HL-60/S4 (cell line): ENCODE measurements around the gene DDX39B.
"Not testable (repeated sequence)": the region's sequence is repeated elsewhere in the genome, so short reads cannot be mapped to it uniquely, and the experiment has no call there.

Experiments used
- in situ Hi-C: fragments of 300-500 bp; cut with MboI; formaldehyde crosslinking; loops from 2 replicates; pipeline ENCODE4 v1.14.3; 2022; ENCODE audit warnings: low sequenced_read_pairs

The DDX39B gene

GRCh38 chr6:31529329-31530150 lies 12.3 kb downstream of the DDX39B start:
- in situ Hi-C loops = no loop called here

DNA sequence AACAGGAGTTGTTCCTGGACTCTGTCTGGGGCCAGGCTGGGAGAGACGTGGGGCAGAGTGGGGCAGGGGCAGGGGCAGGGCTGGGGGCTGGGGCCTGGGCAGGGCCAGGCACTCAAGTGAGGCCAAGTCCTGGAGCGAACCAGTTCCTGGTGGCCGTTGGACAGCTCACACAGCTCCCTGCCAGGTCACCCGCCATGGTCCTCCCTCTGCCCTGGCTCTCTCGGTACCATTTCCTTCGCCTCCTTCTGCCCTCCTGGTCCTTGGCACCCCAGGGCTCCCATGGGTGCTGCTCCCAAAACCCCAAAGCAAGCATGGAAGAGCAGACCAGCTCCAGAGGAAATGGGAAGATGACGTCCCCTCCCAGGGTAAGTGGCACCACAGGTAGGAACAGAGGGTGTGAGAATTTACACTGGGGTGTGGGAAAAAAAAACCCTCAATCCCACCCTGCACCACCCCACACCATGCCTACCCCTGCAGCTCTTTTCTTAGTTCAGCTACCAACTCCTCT lies 12.9 kb downstream of the DDX39B start, which contains the start of gene MCCD1:
TSS of gene MCCD1 (plus strand) at position 142 of the 508 bp plus-strand sequence. CDS start at position 195, 53 bp downstream.
- in situ Hi-C loops = no loop called here

- in situ Hi-C loops = no loop called here
Measured at GRCh38 chr6:31528307-31528777, 13.5 kb downstream of the DDX39B start.

GRCh38 chr6:31525932-31526591 lies 15.7 kb downstream of the DDX39B start:
- in situ Hi-C loops = no loop called here

- in situ Hi-C loops = no loop called here
Measured at GRCh38 chr6:31525553-31525931, 16.3 kb downstream of the DDX39B start.

GRCh38 chr6:31521835-31522234 lies 20.0 kb downstream of the DDX39B start:
- in situ Hi-C loops = no loop called here

DNA sequence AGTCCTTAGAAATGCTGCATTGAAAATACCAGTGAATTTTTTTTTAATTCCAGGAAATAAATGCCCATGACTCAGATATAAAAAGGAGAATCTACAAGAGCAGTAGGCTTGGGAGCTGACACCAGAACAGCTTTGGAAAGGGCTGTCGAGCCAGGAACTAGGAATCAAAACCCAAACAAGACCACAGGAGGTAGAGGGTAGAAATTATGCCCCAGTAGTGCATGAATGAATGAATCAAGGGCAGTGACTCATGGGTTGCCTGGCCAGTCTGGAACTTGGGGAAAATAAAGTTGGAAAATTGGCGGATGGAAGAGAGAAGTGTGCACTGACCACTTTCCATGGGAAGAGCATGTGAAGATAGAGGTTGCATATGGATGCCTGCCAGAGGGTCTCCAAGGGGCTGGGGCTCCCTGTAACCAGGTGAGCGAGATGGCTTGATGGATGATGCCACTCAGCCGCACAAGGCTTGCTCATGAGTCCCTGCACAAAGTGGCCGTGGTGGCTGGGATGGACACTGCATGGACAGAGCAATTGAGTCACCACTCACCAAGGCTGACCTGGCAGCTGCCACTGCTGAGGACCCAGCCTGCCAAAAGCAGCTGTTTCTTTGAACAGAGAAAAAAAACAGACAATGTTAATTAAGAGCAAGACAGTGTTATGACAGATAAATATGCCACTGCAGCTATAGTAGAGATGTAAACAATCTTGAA lies 28.2 kb downstream of the DDX39B start:
- in situ Hi-C loops = no loop called here

DNA sequence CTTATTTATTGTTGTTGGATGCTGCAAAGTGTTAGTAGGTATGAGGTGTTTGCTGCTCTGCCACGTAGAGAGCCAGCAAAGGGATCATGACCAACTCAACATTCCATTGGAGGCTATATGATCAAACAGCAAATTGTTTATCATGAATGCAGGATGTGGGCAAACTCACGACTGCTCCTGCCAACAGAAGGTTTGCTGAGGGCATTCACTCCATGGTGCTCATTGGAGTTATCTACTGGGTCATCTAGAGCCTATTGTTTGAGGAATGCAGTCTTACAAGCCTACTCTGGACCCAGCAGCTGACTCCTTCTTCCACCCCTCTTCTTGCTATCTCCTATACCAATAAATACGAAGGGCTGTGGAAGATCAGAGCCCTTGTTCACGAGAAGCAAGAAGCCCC lies 31.8 kb downstream of the DDX39B start:
- in situ Hi-C loops = no loop called here

GRCh38 chr6:31509036-31509435 lies 32.8 kb downstream of the DDX39B start:
- in situ Hi-C loops = not testable (repeated sequence)

DNA sequence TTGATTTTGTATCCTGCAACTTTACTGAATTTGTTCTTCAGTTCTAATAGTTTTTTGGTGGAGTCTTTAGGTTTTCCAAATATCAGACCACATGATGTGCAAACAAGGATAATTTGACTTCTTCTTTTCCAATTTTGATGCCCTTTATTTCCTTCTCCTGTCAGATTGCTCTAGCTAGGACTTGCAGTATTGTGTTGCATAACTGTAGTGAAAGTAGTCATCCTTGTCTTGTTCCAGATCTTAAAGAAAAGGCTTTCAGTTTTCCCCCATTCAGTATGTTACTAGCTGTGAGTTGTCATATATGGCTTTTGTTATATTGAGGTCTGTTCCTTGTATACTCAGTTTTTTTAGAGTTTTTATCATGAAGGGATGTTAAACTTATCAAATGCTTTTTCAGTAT lies 39.2 kb downstream of the DDX39B start:
- in situ Hi-C loops = no loop called here

DNA sequence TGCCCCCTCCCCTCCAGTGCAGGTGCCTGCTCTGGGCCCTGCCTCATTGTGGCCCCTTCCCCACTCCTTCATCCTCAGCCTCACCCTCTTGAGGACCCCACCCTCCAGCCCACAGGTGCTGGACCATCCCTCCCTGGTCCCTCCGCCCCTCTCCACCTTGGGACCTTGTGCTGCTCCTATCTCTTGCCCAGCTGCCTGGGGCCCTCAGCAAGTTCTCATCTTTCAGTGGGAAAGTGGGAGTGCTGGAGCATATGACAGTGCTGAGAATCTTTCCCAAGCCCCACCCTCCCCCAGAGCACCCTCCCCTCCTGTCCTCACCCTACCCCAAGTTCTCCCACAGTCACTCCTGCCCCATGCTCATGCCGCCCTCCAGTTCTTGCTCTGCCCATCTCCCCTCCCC lies 42.2 kb downstream of the DDX39B start:
- in situ Hi-C loops = not testable (repeated sequence)

- in situ Hi-C loops = no loop called here
Measured at GRCh38 chr6:31498748-31499147, 43.1 kb downstream of the DDX39B start.

- in situ Hi-C loops = no loop called here
Measured at GRCh38 chr6:31497531-31498476, 44.0 kb downstream of the DDX39B start, which contains the start of gene MICB. MICB (plus strand) TSS chr6:31498145; CDS start chr6:31498194, 49 bp downstream.

- in situ Hi-C loops = not testable (repeated sequence)
Measured at GRCh38 chr6:31496826-31497225, 45.0 kb downstream of the DDX39B start.

GRCh38 chr6:31495580-31495979 lies 46.2 kb downstream of the DDX39B start:
- in situ Hi-C loops = no loop called here

GRCh38 chr6:31493875-31494694 lies 47.7 kb downstream of the DDX39B start:
- in situ Hi-C loops = no loop called here

- in situ Hi-C loops = not testable (repeated sequence)
Measured at GRCh38 chr6:31493550-31493874, 48.3 kb downstream of the DDX39B start.

DNA sequence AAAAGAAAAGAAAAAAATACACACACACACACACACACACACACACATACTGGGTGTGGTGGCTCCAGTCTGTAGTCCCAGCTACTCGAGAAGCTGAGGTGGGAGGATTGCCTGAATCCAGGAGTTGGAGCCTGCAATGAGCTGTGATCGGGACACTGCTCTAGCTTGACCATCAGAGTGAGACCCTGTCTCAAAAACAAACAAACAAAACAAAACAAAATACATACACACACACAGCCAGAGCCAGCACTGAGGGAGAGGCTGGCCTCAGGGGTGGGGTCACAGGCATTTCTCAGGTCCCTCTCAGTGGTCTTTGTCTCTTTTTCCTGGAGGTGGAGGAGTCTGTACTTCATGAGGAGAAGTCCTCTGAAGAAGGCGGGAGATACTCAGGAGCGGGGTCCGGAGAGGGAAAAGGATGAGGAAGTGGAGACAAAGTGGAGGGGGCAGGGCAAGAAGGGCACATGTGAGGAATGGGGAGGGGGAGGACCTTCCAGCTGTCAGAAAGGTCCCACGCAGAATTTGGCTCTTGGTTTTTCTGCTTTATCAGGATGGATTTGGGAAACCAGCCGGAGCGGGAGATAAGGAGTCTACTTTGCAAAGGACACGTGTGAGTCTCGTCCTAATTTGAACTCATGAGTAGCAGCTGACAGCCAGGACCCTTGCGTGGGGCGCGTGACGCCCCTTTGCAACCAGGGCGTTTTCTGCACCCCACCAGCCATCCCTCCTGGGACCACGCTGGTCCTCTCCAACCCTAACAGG lies 51.5 kb downstream of the DDX39B start:
- in situ Hi-C loops = no loop called here

DNA sequence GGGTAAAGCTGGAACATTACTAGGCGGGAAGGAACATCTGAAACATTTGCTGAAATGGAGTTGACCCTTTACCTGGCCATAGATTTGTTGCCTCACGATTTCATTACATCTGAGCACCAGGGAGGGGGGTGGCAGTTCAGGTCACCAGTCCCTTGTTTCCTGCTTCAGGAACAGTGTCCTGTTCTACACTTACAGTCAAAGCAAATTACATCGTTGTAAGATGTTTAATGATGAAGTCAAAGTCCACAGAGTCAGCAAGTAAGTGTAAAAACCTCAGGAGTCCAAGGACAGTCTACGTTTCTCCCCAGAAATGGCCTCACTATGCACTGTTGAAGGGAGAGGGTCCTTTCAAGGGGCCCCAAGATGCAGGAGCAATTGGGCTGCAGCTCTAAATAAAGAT lies 52.7 kb downstream of the DDX39B start:
- in situ Hi-C loops = no loop called here
